Endodermal cell (in vitro differentiated cells): Measurements from ENCODE around the gene RIMBP2. TPM values are rescaled to one million over a fixed set of nuclear protein-coding genes. Genes with fewer than 3 reads are reported as not detected.
A peak's percentile ranks its signal among the peaks of the same experiment; 100 is the strongest.

Experiments used
- DNase-seq: peaks from one replicate; pipeline ENCODE4 v3.0.0-alpha.2; 2017
- H3K27ac ChIP-seq: 2 replicates; pipeline ENCODE4 v1.5.1; 2013; ENCODE audit warnings: mild to moderate bottlenecking, low read depth, low read length, moderate library complexity
- H3K27me3 ChIP-seq: 2 replicates; pipeline ENCODE4 v1.6.1; 2013; ENCODE audit warnings: mild to moderate bottlenecking, low read length, moderate library complexity; ENCODE audit not compliant: insufficient read depth, control insufficient read depth, poor library complexity, severe bottlenecking
- H3K36me3 ChIP-seq: 2 replicates; pipeline ENCODE4 v1.7.0; 2013; ENCODE audit warnings: mild to moderate bottlenecking, low read length, moderate library complexity; ENCODE audit not compliant: control insufficient read depth, insufficient read depth
- H3K4me1 ChIP-seq: one replicate; pipeline ENCODE4 v1.7.0; 2013; ENCODE audit warnings: low read length; ENCODE audit not compliant: control insufficient read depth, insufficient read depth
- H3K4me3 ChIP-seq: 2 replicates; pipeline ENCODE4 v1.5.1; 2013; ENCODE audit warnings: mild to moderate bottlenecking, low read length, moderate library complexity
- H3K9ac ChIP-seq: 2 replicates; pipeline ENCODE4 v1.6.1; 2013; ENCODE audit warnings: mild to moderate bottlenecking, low read length, moderate library complexity; ENCODE audit not compliant: poor library complexity, severe bottlenecking; ENCODE audit errors: extremely low read depth
- H3K9me3 ChIP-seq: 2 replicates; pipeline ENCODE4 v1.6.1; 2013; ENCODE audit warnings: mild to moderate bottlenecking, low read length, moderate library complexity; ENCODE audit not compliant: control insufficient read depth
- H3K27ac Mint-ChIP-seq: 2 replicates; pipeline ENCODE4 v1.8.0; 2020; ENCODE audit warnings: mixed read lengths
- H3K27me3 Mint-ChIP-seq: 2 replicates; pipeline ENCODE4 v1.8.0; 2021; ENCODE audit warnings: mild to moderate bottlenecking, mixed read lengths; ENCODE audit not compliant: insufficient read depth
- H3K36me3 Mint-ChIP-seq: 2 replicates; pipeline ENCODE4 v1.8.0; 2020; ENCODE audit warnings: low read depth, mixed read lengths
- H3K4me1 Mint-ChIP-seq: 2 replicates; pipeline ENCODE4 v1.8.0; 2020; ENCODE audit warnings: mixed read lengths
- H3K4me3 Mint-ChIP-seq: 2 replicates; pipeline ENCODE4 v1.8.0; 2020; ENCODE audit warnings: mild to moderate bottlenecking, moderate library complexity, mixed read lengths
- H3K9me3 Mint-ChIP-seq: 2 replicates; pipeline ENCODE4 v1.8.0; 2020; ENCODE audit warnings: mild to moderate bottlenecking, mixed read lengths
- WGBS, 2 experiments: methylation state at CpG; one replicate each; pipeline versions ENCODE4 v1.1.5 to v1.1.7; 2013; ENCODE audit warnings: missing lambda C conversion rate in 2 of 2, mixed read lengths in 1 of 2; ENCODE audit not compliant: insufficient coverage in 1 of 2, insufficient read length in 1 of 2; 5-methylcytosine and 5-hydroxymethylcytosine counted together
- total RNA-seq, 2 donors: library from RNA; stranded (reverse); fragmentation: NEBNext Ultra II Directional in 1 of 2; extraction: Animal tissue kit (Norgen Biotek cat#: 25700) in 1 of 2; gene quantifications; 2 replicates in 1 of 2; 3 replicates in 1 of 2; pipeline ENCODE4 v1.2.1, GENCODE V29; 2021
- TF ChIP-seq, protein P1 (sequence below): fragments of 200-600 bp; sonication (generic); conservative IDR thresholded peaks from 2 replicates; pipeline ENCODE4 v1.5.0; 2021; ENCODE audit warnings: antibody characterized with exemption, mild to moderate bottlenecking

RIMBP2 gene
- total RNA-seq, 2 donors from 2014 or later = 0.13 to 3.4 TPM

DNA sequence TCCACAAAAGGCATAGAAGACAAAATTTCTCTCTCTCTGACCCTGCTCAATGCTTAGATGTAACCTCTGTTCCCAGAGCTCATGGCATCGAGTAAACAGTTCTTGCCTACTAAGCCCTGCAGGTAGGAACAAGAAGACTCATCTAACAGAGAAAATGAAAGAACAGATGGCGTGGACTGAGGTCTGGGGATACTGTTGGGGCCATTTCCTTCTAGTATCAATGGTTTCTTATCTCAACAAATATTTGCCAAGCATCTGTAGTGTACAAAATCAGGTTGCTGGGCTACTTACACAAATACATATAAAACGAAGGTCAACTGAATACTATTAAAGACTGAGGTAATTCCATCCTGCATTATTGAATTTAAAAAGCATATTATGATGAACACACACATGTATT is 93.3 kb downstream of the RIMBP2 start:
- 92 to 100% methylated on average over 2 to 3 of the region's 3 CpGs for WGBS, 2 experiments

DNA sequence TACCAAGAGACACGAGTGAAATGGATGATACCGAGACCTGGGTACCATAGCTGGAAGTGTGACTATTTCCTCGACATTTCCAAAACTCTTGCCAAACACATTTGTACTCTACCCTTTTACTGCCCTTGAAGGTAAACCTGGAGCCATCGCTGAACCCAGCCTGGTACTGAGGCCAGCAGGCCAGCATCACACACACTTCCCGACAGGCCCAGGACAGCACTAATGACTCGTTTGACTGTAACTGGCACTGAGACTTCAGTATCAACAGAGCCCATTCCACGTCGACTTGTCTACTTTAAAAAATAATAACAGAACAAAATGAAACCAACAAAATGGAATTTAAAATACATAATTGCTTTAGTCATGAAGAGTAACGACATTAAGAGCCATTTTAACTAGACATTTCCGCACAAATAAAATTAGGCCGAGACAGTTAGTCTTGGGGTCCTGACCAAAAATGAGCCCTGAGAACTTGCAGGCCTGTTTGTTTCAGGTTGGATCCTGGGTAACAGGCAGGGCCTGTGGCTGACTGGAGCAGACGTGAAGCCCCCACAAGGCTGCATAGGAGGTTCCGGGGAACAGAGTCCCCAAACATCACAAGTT is 94.3 kb downstream of the RIMBP2 start:
- H3K9me3 Mint-ChIP-seq = peaks cover 30% of the 10 kb centered on the region
- 93 to 95% methylated on average over 11 to 13 of the region's 13 CpGs for WGBS, 2 experiments
- no peak overlapping the region for H3K4me3 Mint-ChIP-seq

More for the DNA sequence above, 93.3 kb downstream of the RIMBP2 start:
- H3K27me3 ChIP-seq = no peaks in the 10 kb centered on the region
- H3K36me3 ChIP-seq = no peaks in the 10 kb centered on the region
- TF ChIP-seq, protein P1, sequence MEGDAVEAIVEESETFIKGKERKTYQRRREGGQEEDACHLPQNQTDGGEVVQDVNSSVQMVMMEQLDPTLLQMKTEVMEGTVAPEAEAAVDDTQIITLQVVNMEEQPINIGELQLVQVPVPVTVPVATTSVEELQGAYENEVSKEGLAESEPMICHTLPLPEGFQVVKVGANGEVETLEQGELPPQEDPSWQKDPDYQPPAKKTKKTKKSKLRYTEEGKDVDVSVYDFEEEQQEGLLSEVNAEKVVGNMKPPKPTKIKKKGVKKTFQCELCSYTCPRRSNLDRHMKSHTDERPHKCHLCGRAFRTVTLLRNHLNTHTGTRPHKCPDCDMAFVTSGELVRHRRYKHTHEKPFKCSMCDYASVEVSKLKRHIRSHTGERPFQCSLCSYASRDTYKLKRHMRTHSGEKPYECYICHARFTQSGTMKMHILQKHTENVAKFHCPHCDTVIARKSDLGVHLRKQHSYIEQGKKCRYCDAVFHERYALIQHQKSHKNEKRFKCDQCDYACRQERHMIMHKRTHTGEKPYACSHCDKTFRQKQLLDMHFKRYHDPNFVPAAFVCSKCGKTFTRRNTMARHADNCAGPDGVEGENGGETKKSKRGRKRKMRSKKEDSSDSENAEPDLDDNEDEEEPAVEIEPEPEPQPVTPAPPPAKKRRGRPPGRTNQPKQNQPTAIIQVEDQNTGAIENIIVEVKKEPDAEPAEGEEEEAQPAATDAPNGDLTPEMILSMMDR = no peak
- H3K36me3 Mint-ChIP-seq = peaks cover 3% of the 10 kb centered on the region
- H3K4me3 ChIP-seq = no peak overlapping the region
- no peak overlapping the region for H3K9ac ChIP-seq
- no peak for DNase-seq
- no peak overlapping the region for H3K27ac ChIP-seq
- no peaks in the 10 kb centered on the region for H3K27me3 Mint-ChIP-seq
- peaks cover 4% of the 10 kb centered on the region for H3K4me1 Mint-ChIP-seq
- no peak overlapping the region for H3K27ac Mint-ChIP-seq
- peaks cover 30% of the 10 kb centered on the region for H3K9me3 Mint-ChIP-seq
- no peak overlapping the region for H3K4me3 Mint-ChIP-seq
- H3K4me1 ChIP-seq = no peaks in the 10 kb centered on the region
- peaks cover 11% of the 10 kb centered on the region for H3K9me3 ChIP-seq

DNA sequence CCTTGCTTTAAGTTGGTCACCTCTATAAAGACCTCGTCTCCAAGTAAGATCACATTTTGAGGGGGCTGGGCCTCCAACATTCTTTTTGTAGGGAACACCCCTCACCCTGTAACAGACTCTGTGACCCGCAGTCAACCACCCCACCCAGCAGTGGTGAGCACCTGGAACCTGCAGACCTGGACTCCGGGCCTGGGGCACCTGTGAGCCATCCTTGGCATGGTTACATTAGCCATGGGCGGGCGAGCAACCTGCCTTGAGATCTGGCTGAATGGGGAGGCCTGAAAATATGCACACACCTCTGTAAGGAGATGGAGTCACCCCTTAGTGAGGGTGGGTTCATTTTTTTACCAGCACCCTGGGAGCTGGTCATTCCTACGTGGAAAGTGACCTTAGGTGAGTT is 95.3 kb downstream of the RIMBP2 start:
- TF ChIP-seq, protein P1 = no peak
- H3K27ac ChIP-seq = no peak overlapping the region
- H3K27me3 Mint-ChIP-seq = no peaks in the 10 kb centered on the region

More for the DNA sequence above, 94.3 kb downstream of the RIMBP2 start:
- H3K27me3 Mint-ChIP-seq = no peaks in the 10 kb centered on the region
- H3K27ac ChIP-seq = no peak overlapping the region
- H3K27me3 ChIP-seq = no peaks in the 10 kb centered on the region
- TF ChIP-seq, protein P1 = no peak
- no peak overlapping the region for H3K9ac ChIP-seq
- peak; percentile 31 for DNase-seq
- peaks cover 4% of the 10 kb centered on the region for H3K4me1 Mint-ChIP-seq
- H3K9me3 ChIP-seq = peaks cover 11% of the 10 kb centered on the region
- no peak overlapping the region for H3K27ac Mint-ChIP-seq
- H3K36me3 Mint-ChIP-seq = peaks cover 3% of the 10 kb centered on the region
- no peaks in the 10 kb centered on the region for H3K36me3 ChIP-seq
- H3K4me1 ChIP-seq = no peaks in the 10 kb centered on the region
- no peak overlapping the region for H3K4me3 ChIP-seq

More for the DNA sequence above, 95.3 kb downstream of the RIMBP2 start:
- Mint-ChIP-seq H3K36me3 (peaks cover 3% of the 10 kb centered on the region), H3K27ac (no peak overlapping the region), H3K4me1 (peaks cover 4% of the 10 kb centered on the region), H3K4me3 (no peak overlapping the region), H3K9me3 (peaks cover 30% of the 10 kb centered on the region)
- Histone ChIP-seq H3K9ac (no peak overlapping the region), H3K4me1 (no peaks in the 10 kb centered on the region), H3K36me3 (no peaks in the 10 kb centered on the region), H3K9me3 (peaks cover 11% of the 10 kb centered on the region), H3K27me3 (no peaks in the 10 kb centered on the region), H3K4me3 (no peak overlapping the region)
- DNase-seq = peak; percentile 25
- 93 to 94% methylated on average over 3 to 6 of the region's 6 CpGs for WGBS, 2 experiments
